ENCODE data around the gene NEURL4. TPM values are rescaled to one million over a fixed set of nuclear protein-coding genes. Genes with fewer than 3 reads are reported as not detected.
"Not testable (repeated sequence)": the region's sequence is repeated elsewhere in the genome, so short reads cannot be mapped to it uniquely, and the experiment has no call there.

NEURL4 gene
- 57.1 and 60.9 TPM in 2 replicates for total RNA-seq

GRCh38 chr17:7328840-7329373 lies at the start of gene NEURL4:
TSS of gene NEURL4 (minus strand) at chr17:7329335. CDS start at chr17:7329312, 23 bp downstream.
- intact Hi-C loops (cut with micrococcal nuclease), result loop anchor here (1.0 to 2.0 kb wide), 10 partner anchors 8 to 357 kb away; partner anchors contain the start of genes EIF5A, GPS2, PLSCR3 and POLR2A
- no peaks in the 10 kb centered on the region for H3K27me3 Mint-ChIP-seq (ENCODE audit: insufficient read depth)
- peaks cover 38% of the 10 kb centered on the region for H3K4me1 Mint-ChIP-seq (ENCODE audit: low read depth)
- H3K4me3 Mint-ChIP-seq, result peak within 1 kb of the TSS; percentile 97
- DNase-seq (ENCODE audit: low spot score), result no peak
- no peaks in the 10 kb centered on the region for H3K9me3 Mint-ChIP-seq
- no peaks in the 10 kb centered on the region for H3K36me3 Mint-ChIP-seq (ENCODE audit: low read depth)
- peak within 1 kb of the TSS; percentile 94 for H3K27ac Mint-ChIP-seq

GRCh38 chr17:7374353-7374752 lies 45.2 kb upstream of the NEURL4 start:
- Mint-ChIP-seq H3K27me3 (ENCODE audit: insufficient read depth) (peaks cover 16% of the 10 kb centered on the region), H3K4me3 (no peak overlapping the region), H3K9me3 (peaks cover 5% of the 10 kb centered on the region), H3K27ac (no peak overlapping the region), H3K4me1 (ENCODE audit: low read depth) (no peaks in the 10 kb centered on the region), H3K36me3 (ENCODE audit: low read depth) (peaks cover 2% of the 10 kb centered on the region)
- intact Hi-C loops (cut with micrococcal nuclease), result no loop called here
- DNase-seq (ENCODE audit: low spot score), result no peak

- H3K36me3 Mint-ChIP-seq (ENCODE audit: low read depth), result no peaks in the 10 kb centered on the region
- H3K27me3 Mint-ChIP-seq (ENCODE audit: insufficient read depth), result peaks cover 5% of the 10 kb centered on the region
- no peak overlapping the region for H3K27ac Mint-ChIP-seq
- no peaks in the 10 kb centered on the region for H3K4me1 Mint-ChIP-seq (ENCODE audit: low read depth)
- DNase-seq (ENCODE audit: low spot score), result no peak
- H3K4me3 Mint-ChIP-seq, result no peak overlapping the region
- no peaks in the 10 kb centered on the region for H3K9me3 Mint-ChIP-seq
- intact Hi-C loops (cut with micrococcal nuclease), result no loop called here
Observed at GRCh38 chr17:7370853-7371252, 41.7 kb upstream of the NEURL4 start.

GRCh38 chr17:7369825-7370224 lies 40.7 kb upstream of the NEURL4 start:
- Mint-ChIP-seq H3K36me3 (ENCODE audit: low read depth) (no peaks in the 10 kb centered on the region), H3K27me3 (ENCODE audit: insufficient read depth) (peaks cover 5% of the 10 kb centered on the region), H3K27ac (no peak overlapping the region), H3K9me3 (no peaks in the 10 kb centered on the region), H3K4me3 (no peak overlapping the region), H3K4me1 (ENCODE audit: low read depth) (no peaks in the 10 kb centered on the region)
- intact Hi-C loops (cut with micrococcal nuclease), result no loop called here
- DNase-seq (ENCODE audit: low spot score), result no peak

GRCh38 chr17:7368599-7368994 lies 39.5 kb upstream of the NEURL4 start:
- DNase-seq (ENCODE audit: low spot score); H3K36me3 Mint-ChIP-seq (ENCODE audit: low read depth); H3K27me3 Mint-ChIP-seq (ENCODE audit: insufficient read depth); H3K9me3 Mint-ChIP-seq; intact Hi-C loops (cut with micrococcal nuclease); H3K27ac Mint-ChIP-seq; H3K4me3 Mint-ChIP-seq; H3K4me1 Mint-ChIP-seq (ENCODE audit: low read depth): not testable (repeated sequence)

- H3K27me3 Mint-ChIP-seq (ENCODE audit: insufficient read depth), result peaks cover 5% of the 10 kb centered on the region
- no peak for DNase-seq (ENCODE audit: low spot score)
- H3K4me1 Mint-ChIP-seq (ENCODE audit: low read depth), result no peaks in the 10 kb centered on the region
- intact Hi-C loops (cut with micrococcal nuclease), result no loop called here
- no peaks in the 10 kb centered on the region for H3K9me3 Mint-ChIP-seq
- no peak overlapping the region for H3K27ac Mint-ChIP-seq
- no peaks in the 10 kb centered on the region for H3K36me3 Mint-ChIP-seq (ENCODE audit: low read depth)
- H3K4me3 Mint-ChIP-seq, result no peak overlapping the region
Observed at GRCh38 chr17:7367918-7368598, 38.9 kb upstream of the NEURL4 start.

GRCh38 chr17:7367083-7367482 lies 37.9 kb upstream of the NEURL4 start:
- H3K4me3 Mint-ChIP-seq, result no peak overlapping the region
- intact Hi-C loops (cut with micrococcal nuclease), result no loop called here
- DNase-seq (ENCODE audit: low spot score), result no peak
- H3K36me3 Mint-ChIP-seq (ENCODE audit: low read depth), result no peaks in the 10 kb centered on the region
- H3K4me1 Mint-ChIP-seq (ENCODE audit: low read depth), result no peaks in the 10 kb centered on the region
- no peak overlapping the region for H3K27ac Mint-ChIP-seq
- peaks cover 5% of the 10 kb centered on the region for H3K27me3 Mint-ChIP-seq (ENCODE audit: insufficient read depth)
- H3K9me3 Mint-ChIP-seq, result no peaks in the 10 kb centered on the region

GRCh38 chr17:7365963-7366362 lies 36.8 kb upstream of the NEURL4 start:
- H3K27ac Mint-ChIP-seq; H3K4me3 Mint-ChIP-seq; H3K9me3 Mint-ChIP-seq; DNase-seq (ENCODE audit: low spot score); H3K4me1 Mint-ChIP-seq (ENCODE audit: low read depth); H3K27me3 Mint-ChIP-seq (ENCODE audit: insufficient read depth); H3K36me3 Mint-ChIP-seq (ENCODE audit: low read depth); intact Hi-C loops (cut with micrococcal nuclease): not testable (repeated sequence)

GRCh38 chr17:7363311-7363710 lies 34.2 kb upstream of the NEURL4 start:
- H3K9me3 Mint-ChIP-seq, result no peaks in the 10 kb centered on the region
- H3K4me3 Mint-ChIP-seq, result no peak overlapping the region
- intact Hi-C loops (cut with micrococcal nuclease), result no loop called here
- H3K27ac Mint-ChIP-seq, result no peak overlapping the region
- no peaks in the 10 kb centered on the region for H3K4me1 Mint-ChIP-seq (ENCODE audit: low read depth)
- no peaks in the 10 kb centered on the region for H3K36me3 Mint-ChIP-seq (ENCODE audit: low read depth)
- H3K27me3 Mint-ChIP-seq (ENCODE audit: insufficient read depth), result peaks cover 3% of the 10 kb centered on the region
- no peak for DNase-seq (ENCODE audit: low spot score)

GRCh38 chr17:7361906-7362305 lies 32.8 kb upstream of the NEURL4 start:
- intact Hi-C loops (cut with micrococcal nuclease), result no loop called here
- H3K27me3 Mint-ChIP-seq (ENCODE audit: insufficient read depth), result peaks cover 3% of the 10 kb centered on the region
- H3K4me1 Mint-ChIP-seq (ENCODE audit: low read depth), result no peaks in the 10 kb centered on the region
- no peaks in the 10 kb centered on the region for H3K9me3 Mint-ChIP-seq
- no peak overlapping the region for H3K4me3 Mint-ChIP-seq
- H3K36me3 Mint-ChIP-seq (ENCODE audit: low read depth), result no peaks in the 10 kb centered on the region
- DNase-seq (ENCODE audit: low spot score), result no peak
- no peak overlapping the region for H3K27ac Mint-ChIP-seq

GRCh38 chr17:7357381-7357780 lies 28.2 kb upstream of the NEURL4 start:
- Mint-ChIP-seq H3K27ac (no peak overlapping the region), H3K27me3 (ENCODE audit: insufficient read depth) (peaks cover 3% of the 10 kb centered on the region), H3K4me3 (no peak overlapping the region), H3K9me3 (no peaks in the 10 kb centered on the region), H3K4me1 (ENCODE audit: low read depth) (peaks cover 27% of the 10 kb centered on the region), H3K36me3 (ENCODE audit: low read depth) (peaks cover 4% of the 10 kb centered on the region)
- intact Hi-C loops (cut with micrococcal nuclease), result loop anchor here (5.0 kb wide), 1 partner anchor 145 kb away; no protein-coding TSS in a partner anchor
- no peak for DNase-seq (ENCODE audit: low spot score)

GRCh38 chr17:7356756-7357155 lies 27.6 kb upstream of the NEURL4 start:
- intact Hi-C loops (cut with micrococcal nuclease), result loop anchor here (1.0 to 5.0 kb wide), 4 partner anchors 48 to 205 kb away; partner anchors contain the start of genes SENP3 and TMEM256
- no peak overlapping the region for H3K27ac Mint-ChIP-seq
- H3K36me3 Mint-ChIP-seq (ENCODE audit: low read depth), result peaks cover 5% of the 10 kb centered on the region
- H3K4me1 Mint-ChIP-seq (ENCODE audit: low read depth), result peaks cover 29% of the 10 kb centered on the region
- DNase-seq (ENCODE audit: low spot score), result no peak
- H3K4me3 Mint-ChIP-seq, result no peak overlapping the region
- H3K27me3 Mint-ChIP-seq (ENCODE audit: insufficient read depth), result peaks cover under 1% of the 10 kb centered on the region
- no peaks in the 10 kb centered on the region for H3K9me3 Mint-ChIP-seq

- intact Hi-C loops (cut with micrococcal nuclease), result loop anchor here (1.0 to 5.0 kb wide), 4 partner anchors 48 to 205 kb away; partner anchors contain the start of genes SENP3 and TMEM256
- Mint-ChIP-seq H3K4me3 (no peak overlapping the region), H3K36me3 (ENCODE audit: low read depth) (peaks cover 8% of the 10 kb centered on the region), H3K27ac (no peak overlapping the region), H3K27me3 (ENCODE audit: insufficient read depth) (no peaks in the 10 kb centered on the region), H3K9me3 (no peaks in the 10 kb centered on the region), H3K4me1 (ENCODE audit: low read depth) (peaks cover 29% of the 10 kb centered on the region)
- peak; percentile 82 for DNase-seq (ENCODE audit: low spot score)
Observed at GRCh38 chr17:7356072-7356549, 27.0 kb upstream of the NEURL4 start.
